H1 (cell line): Measurements from ENCODE around the gene CMSS1. TPM values are rescaled to one million over a fixed set of nuclear protein-coding genes. Genes with fewer than 3 reads are reported as not detected.

Experiments used
- CTCF ChIA-PET: fragments of 300-600 bp; sonication (Branson Sonifier 250); formaldehyde crosslinking; loops from one replicate; lab custom pipeline; 2021; ENCODE audit not compliant: partially characterized antibody; lab: Charles Lee
- POLR2A ChIA-PET: fragments of 300-600 bp; sonication (Branson Sonifier 250); formaldehyde crosslinking; loops from one replicate; lab custom pipeline; 2021; ENCODE audit warnings: inconsistent platforms; ENCODE audit not compliant: partially characterized antibody; lab: Charles Lee
- DNase-seq, 2 experiments: peaks; one replicate each; pipeline versions ENCODE4 v3.0.0 to v3.0.0-alpha.2; 2010 to 2022; ENCODE audit warnings: low spot score in 2 of 2, low read depth in 1 of 2, mixed read lengths in 1 of 2
- FAIRE-seq: peaks from 2 replicates; lab custom pipeline; 2011; peaks lifted over from hg19 to GRCh38; lab: Jason Lieb, UNC
- H2AFZ ChIP-seq: 2 replicates; pipeline ENCODE4 v1.8.1; 2012; ENCODE audit warnings: low read length, inconsistent platforms
- H2AK5ac ChIP-seq: 2 replicates; pipeline ENCODE4 v1.6.1; 2013; ENCODE audit warnings: low read depth, low read length
- H2BK120ac ChIP-seq: replicated peaks from 2 replicates; pipeline ENCODE3; 2013; ENCODE audit warnings: low read depth, low read length, inconsistent platforms
- H2BK12ac ChIP-seq: 2 replicates; pipeline ENCODE4 v1.6.1; 2013; ENCODE audit warnings: low read depth, low read length
- H2BK15ac ChIP-seq: 2 replicates; pipeline ENCODE4 v1.6.1; 2013; ENCODE audit warnings: low read length
- H2BK20ac ChIP-seq: 2 replicates; pipeline ENCODE4 v1.6.1; 2013; ENCODE audit warnings: low read length
- H2BK5ac ChIP-seq: 2 replicates; pipeline ENCODE4 v1.6.1; 2013; ENCODE audit warnings: low read depth, low read length
- H3K14ac ChIP-seq: 2 replicates; pipeline ENCODE4 v1.6.1; 2013; ENCODE audit warnings: inconsistent platforms; ENCODE audit not compliant: insufficient read length
- H3K18ac ChIP-seq: 2 replicates; pipeline ENCODE4 v1.6.1; 2013; ENCODE audit warnings: low read length; ENCODE audit errors: extremely low read depth
- H3K23ac ChIP-seq: 2 replicates; pipeline ENCODE4 v1.6.1; 2013; ENCODE audit warnings: inconsistent platforms; ENCODE audit not compliant: insufficient read length
- H3K23me2 ChIP-seq: 2 replicates; pipeline ENCODE4 v1.6.1; 2013; ENCODE audit warnings: low read depth, low read length
- H3K27ac ChIP-seq: 2 replicates; pipeline ENCODE4 v1.6.1; 2011; ENCODE audit warnings: low read depth, low read length, inconsistent platforms
- H3K27me3 ChIP-seq, 4 experiments: replicated peaks in 1 of 4; 1 replicate in 1 of 4; 2 replicates in 3 of 4; pipeline versions ENCODE4 v1.6.1 to v1.8.1; 2011 to 2013; ENCODE audit warnings: low read length in 3 of 4, mild to moderate bottlenecking in 3 of 4, inconsistent platforms in 2 of 4, mixed read lengths in 2 of 4, moderate library complexity in 1 of 4; ENCODE audit not compliant: control insufficient read depth in 3 of 4, insufficient read depth in 3 of 4; ENCODE audit errors: extremely low read depth in 1 of 4
- H3K36me3 ChIP-seq, 4 experiments: 2 replicates each; pipeline versions ENCODE4 v1.6.1 to v1.8.1; 2011 to 2013; ENCODE audit warnings: mild to moderate bottlenecking in 4 of 4, low read length in 3 of 4, moderate library complexity in 2 of 4, control low read depth in 1 of 4, inconsistent platforms in 1 of 4; ENCODE audit not compliant: insufficient read depth in 4 of 4, control insufficient read depth in 2 of 4
- H3K4ac ChIP-seq: replicated peaks from 2 replicates; pipeline ENCODE3; 2013; ENCODE audit warnings: low read length, low read depth, mixed read lengths, inconsistent platforms; ENCODE audit not compliant: insufficient read length
- H3K4me1 ChIP-seq, 4 experiments: replicated peaks in 1 of 4; 1 replicate in 1 of 4; 2 replicates in 3 of 4; pipeline versions ENCODE4 v1.6.1 to v1.8.1; 2011 to 2013; ENCODE audit warnings: low read length in 3 of 4, inconsistent platforms in 2 of 4, mixed read lengths in 1 of 4; ENCODE audit not compliant: insufficient read depth in 4 of 4, control insufficient read depth in 3 of 4
- H3K4me2 ChIP-seq, 2 experiments: 2 replicates each; pipeline versions ENCODE4 v1.6.1 to v1.8.1; 2011 to 2013; ENCODE audit warnings: low read depth in 2 of 2, low read length in 2 of 2, control low read depth in 1 of 2, inconsistent platforms in 1 of 2, mild to moderate bottlenecking in 1 of 2; ENCODE audit not compliant: insufficient read depth in 1 of 2
- H3K4me3 ChIP-seq, 4 experiments: fragments of 200-600, 300-600 bp in 1 of 4; sonication (generic), shearing (Covaris generic), sonication (Bioruptor Twin) in 1 of 4; 2 replicates each; pipeline versions ENCODE4 v1.5.1 to v1.8.1; 2011 to 2016; ENCODE audit warnings: low read length in 4 of 4, low read depth in 3 of 4, control low read depth in 2 of 4, inconsistent platforms in 2 of 4, mild to moderate bottlenecking in 2 of 4, mixed read lengths in 1 of 4, moderate library complexity in 1 of 4; ENCODE audit not compliant: insufficient read depth in 2 of 4; ENCODE audit errors: extremely low read depth in 1 of 4
- H3K56ac ChIP-seq: replicated peaks from 2 replicates; pipeline ENCODE3; 2013; ENCODE audit warnings: low read depth, mild to moderate bottlenecking, mixed read lengths, low read length, inconsistent platforms; ENCODE audit not compliant: insufficient read length
- H3K79me1 ChIP-seq: 2 replicates; pipeline ENCODE4 v1.6.1; 2013; ENCODE audit warnings: low read depth, low read length, control low read depth
- H3K79me2 ChIP-seq, 2 experiments: 2 replicates each; pipeline versions ENCODE4 v1.6.1 to v1.8.1; 2012 to 2013; ENCODE audit warnings: low read length in 2 of 2, mild to moderate bottlenecking in 2 of 2, inconsistent platforms in 1 of 2; ENCODE audit not compliant: insufficient read depth in 2 of 2, control insufficient read depth in 1 of 2
- H3K9ac ChIP-seq, 4 experiments: replicated peaks in 1 of 4; 1 replicate in 1 of 4; 2 replicates in 3 of 4; pipeline versions ENCODE4 v1.6.1 to v1.8.1; 2011 to 2013; ENCODE audit warnings: low read depth in 3 of 4, low read length in 3 of 4, control low read depth in 2 of 4, mild to moderate bottlenecking in 2 of 4, moderate library complexity in 2 of 4, inconsistent platforms in 1 of 4; ENCODE audit errors: extremely low read depth in 1 of 4
- H3K9me3 ChIP-seq, 2 experiments: 2 replicates each; pipeline versions ENCODE4 v1.6.1 to v1.8.1; 2012 to 2013; ENCODE audit warnings: mild to moderate bottlenecking in 2 of 2, moderate library complexity in 2 of 2, control low read depth in 1 of 2, inconsistent platforms in 1 of 2, low read depth in 1 of 2, low read length in 1 of 2, mixed read lengths in 1 of 2; ENCODE audit not compliant: insufficient read depth in 2 of 2
- H4K20me1 ChIP-seq, 2 experiments: replicated peaks in 1 of 2; 2 replicates each; pipeline versions ENCODE3 to v1.8.1; 2011 to 2013; ENCODE audit warnings: inconsistent platforms in 2 of 2, low read length in 2 of 2, mild to moderate bottlenecking in 1 of 2; ENCODE audit not compliant: insufficient read depth in 2 of 2, control insufficient read depth in 1 of 2
- H4K5ac ChIP-seq: 2 replicates; pipeline ENCODE4 v1.6.1; 2013; ENCODE audit warnings: low read length, low read depth, mixed read lengths, inconsistent platforms; ENCODE audit not compliant: insufficient read length
- H4K8ac ChIP-seq: 2 replicates; pipeline ENCODE4 v1.8.0; 2013; ENCODE audit warnings: mild to moderate bottlenecking, moderate library complexity, low read length, inconsistent platforms; ENCODE audit not compliant: insufficient read depth; ENCODE audit errors: extremely low read depth
- H4K91ac ChIP-seq: replicated peaks from 2 replicates; pipeline ENCODE3; 2013; ENCODE audit warnings: low read length, mixed read lengths, inconsistent platforms; ENCODE audit not compliant: insufficient read length
- BRCA1 ChIP-seq: IDR thresholded peaks from 2 replicates; pipeline ENCODE4 v1.6.1; 2012; ENCODE audit warnings: low read depth, low read length, improper control_type of control experiment
- CEBPB ChIP-seq: IDR thresholded peaks from 2 replicates; pipeline ENCODE4 v1.6.1; 2012; ENCODE audit warnings: low read depth, low read length
- CTBP2 ChIP-seq: IDR thresholded peaks from 2 replicates; pipeline ENCODE4 v1.7.0; 2011; ENCODE audit warnings: borderline replicate concordance, mild to moderate bottlenecking, moderate library complexity, mixed read lengths, low read length; ENCODE audit not compliant: insufficient read depth, insufficient read length
- E2F6 ChIP-seq: IDR thresholded peaks from 2 replicates; pipeline ENCODE4 v1.6.1; 2012; ENCODE audit warnings: inconsistent platforms
- GABPA ChIP-seq: IDR thresholded peaks from 2 replicates; pipeline ENCODE4 v1.6.1; 2011; ENCODE audit warnings: mild to moderate bottlenecking, low read length, moderate library complexity, borderline replicate concordance; ENCODE audit not compliant: insufficient read depth
- HDAC2 ChIP-seq, 2 experiments: fragments of 300-600 bp in 1 of 2; sonication (generic) in 1 of 2; IDR thresholded peaks; 2 replicates each; pipeline ENCODE4 v1.6.1; 2011 to 2012; ENCODE audit warnings: low read depth in 2 of 2, low read length in 2 of 2, mild to moderate bottlenecking in 2 of 2, moderate library complexity in 2 of 2, borderline replicate concordance in 1 of 2, inconsistent platforms in 1 of 2
- MAFK ChIP-seq: IDR thresholded peaks from 2 replicates; pipeline ENCODE4 v1.6.1; 2012; ENCODE audit warnings: low read depth, mild to moderate bottlenecking, improper control_type of control experiment, low read length
- NRF1 ChIP-seq: IDR thresholded peaks from 2 replicates; pipeline ENCODE4 v1.6.1; 2011; ENCODE audit warnings: mild to moderate bottlenecking, low read depth, low read length, improper control_type of control experiment
- PHF8 ChIP-seq: fragments of 200-600 bp; sonication (generic); conservative IDR thresholded peaks from 2 replicates; pipeline ENCODE4 v1.7.1; 2012; ENCODE audit warnings: low read depth, mild to moderate bottlenecking, inconsistent platforms, low read length, moderate library complexity
- RBBP5 ChIP-seq: IDR thresholded peaks from 2 replicates; pipeline ENCODE4 v1.7.1; 2012; ENCODE audit warnings: low read depth, mild to moderate bottlenecking, inconsistent platforms, low read length, moderate library complexity, borderline replicate concordance
- RFX5 ChIP-seq: IDR thresholded peaks from 2 replicates; pipeline ENCODE4 v1.6.1; 2011; ENCODE audit warnings: low read depth, low read length, improper control_type of control experiment, borderline replicate concordance
- SIX5 ChIP-seq: IDR thresholded peaks from 2 replicates; pipeline ENCODE4 v1.6.1; 2011; ENCODE audit warnings: mild to moderate bottlenecking, low read depth, low read length
- TAF1 ChIP-seq: IDR thresholded peaks from 2 replicates; pipeline ENCODE4 v1.6.1; 2011; ENCODE audit warnings: mild to moderate bottlenecking, low read depth, low read length
- YY1 ChIP-seq: IDR thresholded peaks from 2 replicates; pipeline ENCODE4 v1.6.1; 2011; ENCODE audit warnings: low read depth, mild to moderate bottlenecking, low read length
- whole genome bisulfite sequencing, 2 experiments: shearing (Covaris generic) in 1 of 2; methylation state at CpG; one replicate each; pipeline versions ENCODE4 v1.1.6 to v1.1.7; 2013 to 2015; ENCODE audit warnings: low lambda C conversion rate in 2 of 2, mixed read lengths in 2 of 2, inconsistent platforms in 1 of 2, low coverage in 1 of 2, missing lambda C conversion rate in 1 of 2; ENCODE audit not compliant: insufficient replicate concordance in 2 of 2, insufficient coverage in 1 of 2, insufficient read length in 1 of 2; ENCODE audit errors: extremely low coverage in 1 of 2, missing lambda C conversion rate in 1 of 2; 5-methylcytosine and 5-hydroxymethylcytosine counted together
- polyA plus RNA-seq, 7 experiments: library from polyadenylated mRNA; depleted of rRNA in 3 of 7; stranded (reverse) in 5 of 7; unstranded in 2 of 7; fragments of >200 nt in 5 of 7; fragments of 200-250 nt in 2 of 7; gene quantifications; 1 replicate in 5 of 7; 2 replicates in 1 of 7; 4 replicates in 1 of 7; pipeline versions ENCODE4 v1.2.1 to v1.2.3, GENCODE V29; 2011 to 2013; ENCODE audit warnings: missing spikeins in 2 of 7, mixed read lengths in 2 of 7
- total RNA-seq: library from RNA; stranded (reverse); fragmentation: NEBNext Ultra II Directional; extraction: Animal tissue kit (Norgen Biotek cat#: 25700); gene quantifications from 2 replicates; pipeline ENCODE4 v1.2.1, GENCODE V29; 2021

Gene CMSS1
- total and polyA plus RNA-seq, 2 of the 8 experiments (the other 6 are each of a cell fraction or from before 2014, with no cell fraction given) = 15.2 to 75.1 TPM

GRCh38 chr3:99818818-99819217, 1.2 kb downstream of the CMSS1 start:
- no peak overlapping the region for H2BK15ac ChIP-seq
- no peaks in the 10 kb centered on the region for H4K20me1 ChIP-seq
- no peak overlapping the region for H2BK5ac ChIP-seq
- no peaks in the 10 kb centered on the region for H3K36me3 ChIP-seq
- peaks cover 12% of the 10 kb centered on the region for H3K23me2 ChIP-seq
- no peak overlapping the region for H3K27ac ChIP-seq
- H2BK20ac ChIP-seq = no peak overlapping the region
- no peak overlapping the region for H4K91ac ChIP-seq
- no peak overlapping the region for H3K56ac ChIP-seq
- H3K14ac ChIP-seq = no peak overlapping the region
- no peak overlapping the region for H2AFZ ChIP-seq
- H3K4me1 ChIP-seq = peaks cover 0 to 5% (median 0%) of the 10 kb centered on the region in 4 experiments; a peak in 2 of 7 replicates
- H3K9ac ChIP-seq = no peak overlapping the region
- no peak overlapping the region for H3K23ac ChIP-seq
- H2BK120ac ChIP-seq = no peak overlapping the region
- ChIA-PET POLR2A (no interaction called here), CTCF (interaction anchor here (3.0 kb wide), 1 partner anchor 10 kb away, joined by 9 read pairs; no protein-coding TSS in a partner anchor)
- 89% methylated on average over 2 of the region's 2 CpGs; no CpG with 5 or more reads in 1 of the 2 experiments for WGBS, 2 experiments
- no peak for DNase-seq
- no peak for FAIRE-seq
- no peaks in the 10 kb centered on the region; a peak in 1 of 7 replicates for H3K27me3 ChIP-seq
- H3K79me1 ChIP-seq = peaks cover 4% of the 10 kb centered on the region
- H4K5ac ChIP-seq = no peak overlapping the region
- H3K4me2 ChIP-seq = peak overlapping the region; percentile 73 to 85
- H3K9me3 ChIP-seq = no peaks in the 10 kb centered on the region
- no peak overlapping the region for H4K8ac ChIP-seq
- peak overlapping the region in 3 of 4 experiments; percentile 86 to 94 (median 89); a peak in 3 of 8 replicates for H3K4me3 ChIP-seq
- no peak overlapping the region for H2BK12ac ChIP-seq
- no peak overlapping the region for H3K18ac ChIP-seq
- no peak overlapping the region for H2AK5ac ChIP-seq
- peaks cover 0 to 33% of the 10 kb centered on the region in 2 experiments; a peak in 2 of 4 replicates for H3K79me2 ChIP-seq
- H3K4ac ChIP-seq = no peak overlapping the region
- TF ChIP-seq GABPA (no peak), SIX5 (no peak), RBBP5 (no peak), PHF8 (no peak), BRCA1 (no peak), YY1 (no peak), NRF1 (no peak), TAF1 (no peak), HDAC2 (IDR thresholded peaks at IDR 0.05; ENCODE audit: borderline replicate concordance in 1 of 2, low read depth in 2 of 2, low read length in 2 of 2) (no peak), CEBPB (no peak), E2F6 (no peak), CTBP2 (no peak), RFX5 (no peak), MAFK (no peak)
